HUES6 (cell line): ENCODE results near the gene ZNF583.

Experiments
- H3K27ac ChIP-seq: 2 replicates; pipeline ENCODE4 v1.7.0; 2013; ENCODE audit warnings: low read depth, mild to moderate bottlenecking, low read length, inconsistent platforms
- H3K27me3 ChIP-seq: 2 replicates; pipeline ENCODE4 v1.6.1; 2013; ENCODE audit warnings: low read length; ENCODE audit not compliant: control insufficient read depth, insufficient read depth
- H3K36me3 ChIP-seq: 2 replicates; pipeline ENCODE4 v1.6.1; 2013; ENCODE audit warnings: low read length; ENCODE audit not compliant: control insufficient read depth, insufficient read depth
- H3K4me1 ChIP-seq: 2 replicates; pipeline ENCODE4 v1.6.1; 2013; ENCODE audit warnings: low read length; ENCODE audit not compliant: control insufficient read depth, insufficient read depth
- H3K4me3 ChIP-seq: 2 replicates; pipeline ENCODE4 v1.5.1; 2013; ENCODE audit warnings: low read depth, low read length
- H3K9ac ChIP-seq: one replicate; pipeline ENCODE4 v1.6.1; 2013; ENCODE audit warnings: mild to moderate bottlenecking, low read length
- H3K9me3 ChIP-seq: 2 replicates; pipeline ENCODE4 v1.6.1; 2013; ENCODE audit warnings: low read depth, low read length; ENCODE audit not compliant: control insufficient read depth, insufficient read depth

Gene ZNF583

GRCh38 chr19:56403764-56404704, at the start of gene ZNF583:
ZNF583 (plus strand) TSS chr19:56404332; CDS start chr19:56407115, 2,783 bp downstream.
- peak within 1 kb of the TSS; percentile 94 for H3K27ac ChIP-seq
- peaks cover 26% of the 10 kb centered on the region for H3K36me3 ChIP-seq
- H3K27me3 ChIP-seq = no peaks in the 10 kb centered on the region
- peaks cover 57% of the 10 kb centered on the region for H3K9me3 ChIP-seq
- peak within 1 kb of the TSS; percentile 90 for H3K4me3 ChIP-seq
- H3K4me1 ChIP-seq = peaks cover 5% of the 10 kb centered on the region
- H3K9ac ChIP-seq = peak within 1 kb of the TSS; percentile 88

- Histone ChIP-seq H3K4me1 (peaks cover 11% of the 10 kb centered on the region; the same call in 1 of the 2 replicates), H3K4me3 (no peak overlapping the region), H3K9ac (no peak overlapping the region), H3K36me3 (no peaks in the 10 kb centered on the region), H3K9me3 (no peaks in the 10 kb centered on the region), H3K27me3 (no peaks in the 10 kb centered on the region), H3K27ac (no peak overlapping the region)
Observed at GRCh38 chr19:56355517-56355916, 48.6 kb upstream of the ZNF583 start.

GRCh38 chr19:56356944-56357343, 47.2 kb upstream of the ZNF583 start:
- Histone ChIP-seq H3K9me3 (peaks cover 3% of the 10 kb centered on the region; the same call in 1 of the 2 replicates), H3K4me1 (no peaks in the 10 kb centered on the region)

GRCh38 chr19:56360841-56361240, 43.3 kb upstream of the ZNF583 start:
- Histone ChIP-seq H3K36me3 (no peaks in the 10 kb centered on the region; the same call in 1 of the 2 replicates), H3K4me3 (no peak overlapping the region), H3K27me3 (no peaks in the 10 kb centered on the region), H3K27ac (no peak overlapping the region), H3K4me1 (no peaks in the 10 kb centered on the region), H3K9me3 (peaks cover 14% of the 10 kb centered on the region), H3K9ac (no peak overlapping the region)

More at GRCh38 chr19:56356944-56357343, 47.2 kb upstream of the ZNF583 start:
- Histone ChIP-seq H3K36me3 (no peaks in the 10 kb centered on the region; the same call in 1 of the 2 replicates), H3K27me3 (no peaks in the 10 kb centered on the region), H3K9ac (no peak overlapping the region), H3K4me3 (no peak overlapping the region), H3K27ac (no peak overlapping the region)

- H3K36me3 ChIP-seq = peaks cover 38% of the 10 kb centered on the region
- no peaks in the 10 kb centered on the region for H3K27me3 ChIP-seq
- H3K9ac ChIP-seq = peak overlapping the region; percentile 76
- H3K4me3 ChIP-seq = peak overlapping the region; percentile 72
- no peaks in the 10 kb centered on the region for H3K4me1 ChIP-seq
- peaks cover 9% of the 10 kb centered on the region; the same call in 1 of the 2 replicates for H3K9me3 ChIP-seq
- peak overlapping the region; percentile 73 for H3K27ac ChIP-seq
Observed at GRCh38 chr19:56367829-56368711, 36.1 kb upstream of the ZNF583 start.

GRCh38 chr19:56369886-56370676, 34.1 kb upstream of the ZNF583 start:
- no peaks in the 10 kb centered on the region for H3K4me1 ChIP-seq
- no peak overlapping the region for H3K4me3 ChIP-seq
- H3K27me3 ChIP-seq = no peaks in the 10 kb centered on the region
- no peak overlapping the region for H3K27ac ChIP-seq
- H3K9me3 ChIP-seq = peaks cover 11% of the 10 kb centered on the region; the same call in 1 of the 2 replicates
- H3K36me3 ChIP-seq = peaks cover 59% of the 10 kb centered on the region
- H3K9ac ChIP-seq = no peak overlapping the region

GRCh38 chr19:56372281-56372680, 31.9 kb upstream of the ZNF583 start:
- Histone ChIP-seq H3K27me3 (no peaks in the 10 kb centered on the region), H3K36me3 (peaks cover 81% of the 10 kb centered on the region), H3K4me3 (no peak overlapping the region), H3K4me1 (no peaks in the 10 kb centered on the region), H3K9ac (no peak overlapping the region), H3K9me3 (peaks cover 30% of the 10 kb centered on the region), H3K27ac (no peak overlapping the region)

GRCh38 chr19:56377105-56377924, 26.8 kb upstream of the ZNF583 start:
- Histone ChIP-seq H3K27me3 (no peaks in the 10 kb centered on the region), H3K4me1 (no peaks in the 10 kb centered on the region), H3K27ac (no peak overlapping the region; the same call in 1 of the 2 replicates), H3K9ac (peak overlapping the region; percentile 39), H3K4me3 (no peak overlapping the region; the same call in 1 of the 2 replicates), H3K9me3 (peaks cover 48% of the 10 kb centered on the region), H3K36me3 (peaks cover 69% of the 10 kb centered on the region)

GRCh38 chr19:56383826-56384605, 20.1 kb upstream of the ZNF583 start:
- no peaks in the 10 kb centered on the region for H3K27me3 ChIP-seq
- no peak overlapping the region for H3K4me3 ChIP-seq
- H3K4me1 ChIP-seq = no peaks in the 10 kb centered on the region
- peaks cover 42% of the 10 kb centered on the region for H3K9me3 ChIP-seq
- H3K27ac ChIP-seq = no peak overlapping the region
- peaks cover 16% of the 10 kb centered on the region for H3K36me3 ChIP-seq
- H3K9ac ChIP-seq = no peak overlapping the region
